ENCODE results near the gene PYROXD2.
A peak's percentile ranks its signal among the peaks of the same experiment; 100 is the strongest.

Gene PYROXD2
- total RNA-seq: 5.0 to 5.8 reads per million in 2 donors

GRCh38 chr10:98414932-98415730 lies at the start of gene PYROXD2:
PYROXD2 (minus strand) TSS chr10:98415182; CDS start chr10:98415135, 47 bp downstream.
- peak; percentile 13 for DNase-seq

- no peak for DNase-seq
Observed at GRCh38 chr10:98463976-98464754, 49.2 kb upstream of the PYROXD2 start.

- DNase-seq: no peak
Observed at GRCh38 chr10:98463016-98463415, 48.0 kb upstream of the PYROXD2 start.

- DNase-seq: no peak
Observed at GRCh38 chr10:98461500-98461842, 46.5 kb upstream of the PYROXD2 start.

- DNase-seq: no peak
Observed at GRCh38 chr10:98460837-98461499, 46.0 kb upstream of the PYROXD2 start.

GRCh38 chr10:98458809-98459784 lies 44.1 kb upstream of the PYROXD2 start:
- DNase-seq: no peak

GRCh38 chr10:98457721-98458120 lies 42.7 kb upstream of the PYROXD2 start:
- no peak for DNase-seq

GRCh38 chr10:98456686-98457482 lies 41.9 kb upstream of the PYROXD2 start:
- no peak for DNase-seq

GRCh38 chr10:98456043-98456570 lies 41.1 kb upstream of the PYROXD2 start:
- DNase-seq: no peak

- no peak for DNase-seq
Observed at GRCh38 chr10:98453729-98454128, 38.7 kb upstream of the PYROXD2 start.

GRCh38 chr10:98450618-98451017 lies 35.6 kb upstream of the PYROXD2 start:
- no peak for DNase-seq

- no peak for DNase-seq
Observed at GRCh38 chr10:98449287-98449686, 34.3 kb upstream of the PYROXD2 start.

GRCh38 chr10:98446661-98447221 lies 31.8 kb upstream of the PYROXD2 start, which contains the start of gene HPS1:
HPS1 (minus strand) TSS chr10:98446935; CDS start chr10:98443240, 3,695 bp downstream.
- peak; percentile 62 for DNase-seq

- DNase-seq: no peak
Observed at GRCh38 chr10:98446151-98446660, 31.2 kb upstream of the PYROXD2 start.

- DNase-seq: no peak
Observed at GRCh38 chr10:98445200-98445812, 30.3 kb upstream of the PYROXD2 start.

GRCh38 chr10:98444314-98445006 lies 29.5 kb upstream of the PYROXD2 start:
- no peak for DNase-seq

- DNase-seq: no peak
Observed at GRCh38 chr10:98438715-98439114, 23.7 kb upstream of the PYROXD2 start.

- DNase-seq: no peak
Observed at GRCh38 chr10:98436704-98437103, 21.7 kb upstream of the PYROXD2 start.

- DNase-seq: no peak
Observed at GRCh38 chr10:98435178-98435577, 20.2 kb upstream of the PYROXD2 start.
